Measurements from ENCODE around the gene PTPRR. TPM values are rescaled to one million over a fixed set of nuclear protein-coding genes. Genes with fewer than 3 reads are reported as not detected.

PTPRR gene
- total RNA-seq, 1 donor from 2014 or later, result 1.4 TPM

- H3K4me1 Mint-ChIP-seq (ENCODE audit: low read depth, unreplicated experiment), result peaks cover 3% of the 10 kb centered on the region
- Histone ChIP-seq H3K4me3 (ENCODE audit: insufficient read depth, low read depth, low read length) (no peak overlapping the region), H3K4me2 (ENCODE audit: low read length) (no peak overlapping the region), H3K4me1 (ENCODE audit: insufficient read depth, low read length) (no peaks in the 10 kb centered on the region), H3K27me3 (ENCODE audit: insufficient read depth, low read length) (no peaks in the 10 kb centered on the region), H3K36me3 (ENCODE audit: insufficient read depth, low read length) (no peaks in the 10 kb centered on the region), H3K9me3 (ENCODE audit: insufficient read depth, low read depth, low read length) (no peaks in the 10 kb centered on the region), H4K20me1 (ENCODE audit: insufficient read depth, low read length) (no peaks in the 10 kb centered on the region), H2AFZ (ENCODE audit: low read depth, low read length) (no peak overlapping the region), H3K27ac (ENCODE audit: low read depth, low read length) (no peak overlapping the region), H3K9ac (ENCODE audit: low read length) (no peak overlapping the region), H3K79me2 (ENCODE audit: insufficient read depth, low read length) (no peaks in the 10 kb centered on the region)
- no peak overlapping the region for H3K27ac Mint-ChIP-seq (ENCODE audit: unreplicated experiment)
- H3K27me3 Mint-ChIP-seq (ENCODE audit: low read depth, unreplicated experiment), result peaks cover 16% of the 10 kb centered on the region
- no peak overlapping the region for H3K4me3 Mint-ChIP-seq (ENCODE audit: unreplicated experiment)
- H3K36me3 Mint-ChIP-seq (ENCODE audit: low read depth, unreplicated experiment), result no peaks in the 10 kb centered on the region
- TF ChIP-seq CTCF (IDR thresholded peaks at IDR 0.05; ENCODE audit: insufficient read depth, low read depth, low read length) (no peak), EZH2 (IDR thresholded peaks at IDR 0.05; ENCODE audit: insufficient read depth, low read length) (no peak)
- DNase-seq (ENCODE audit: low read depth) (no peak), FAIRE-seq (no peak)
- H3K9me3 Mint-ChIP-seq (ENCODE audit: unreplicated experiment), result no peaks in the 10 kb centered on the region
Measured at GRCh38 chr12:70936203-70936813, 15.8 kb upstream of the PTPRR start.

- Mint-ChIP-seq H3K4me1 (ENCODE audit: low read depth, unreplicated experiment) (peaks cover 3% of the 10 kb centered on the region), H3K27me3 (ENCODE audit: low read depth, unreplicated experiment) (no peaks in the 10 kb centered on the region), H3K36me3 (ENCODE audit: low read depth, unreplicated experiment) (no peaks in the 10 kb centered on the region), H3K9me3 (ENCODE audit: unreplicated experiment) (no peaks in the 10 kb centered on the region), H3K27ac (ENCODE audit: unreplicated experiment) (no peak overlapping the region), H3K4me3 (ENCODE audit: unreplicated experiment) (no peak overlapping the region)
- H4K20me1 ChIP-seq (ENCODE audit: insufficient read depth, low read length), result no peaks in the 10 kb centered on the region
- no peak overlapping the region for H2AFZ ChIP-seq (ENCODE audit: low read depth, low read length)
- DNase-seq (ENCODE audit: low read depth) (no peak), FAIRE-seq (no peak)
- no peaks in the 10 kb centered on the region for H3K79me2 ChIP-seq (ENCODE audit: insufficient read depth, low read length)
- no peaks in the 10 kb centered on the region for H3K27me3 ChIP-seq (ENCODE audit: insufficient read depth, low read length)
- no peaks in the 10 kb centered on the region for H3K9me3 ChIP-seq (ENCODE audit: insufficient read depth, low read depth, low read length)
- H3K4me3 ChIP-seq (ENCODE audit: insufficient read depth, low read depth, low read length), result no peak overlapping the region
- no peak overlapping the region for H3K9ac ChIP-seq (ENCODE audit: low read length)
- H3K36me3 ChIP-seq (ENCODE audit: insufficient read depth, low read length), result no peaks in the 10 kb centered on the region
- no peak overlapping the region for H3K27ac ChIP-seq (ENCODE audit: low read depth, low read length)
- H3K4me2 ChIP-seq (ENCODE audit: low read length), result no peak overlapping the region
- H3K4me1 ChIP-seq (ENCODE audit: insufficient read depth, low read length), result no peaks in the 10 kb centered on the region
- no peak for TF ChIP-seq CTCF (IDR thresholded peaks at IDR 0.05; ENCODE audit: insufficient read depth, low read depth, low read length)
- no peak for TF ChIP-seq EZH2 (IDR thresholded peaks at IDR 0.05; ENCODE audit: insufficient read depth, low read length)
Measured at GRCh38 chr12:70933133-70933532, 12.6 kb upstream of the PTPRR start.

GRCh38 chr12:70929029-70929428 is 8.5 kb upstream of the PTPRR start:
- DNase-seq (ENCODE audit: low read depth), result no peak
- H3K4me1 ChIP-seq (ENCODE audit: insufficient read depth, low read length), result no peaks in the 10 kb centered on the region
- no peak for FAIRE-seq
- H3K4me1 Mint-ChIP-seq (ENCODE audit: low read depth, unreplicated experiment), result no peaks in the 10 kb centered on the region
- no peak overlapping the region for H3K9ac ChIP-seq (ENCODE audit: low read length)
- H3K36me3 ChIP-seq (ENCODE audit: insufficient read depth, low read length), result no peaks in the 10 kb centered on the region
- H3K27me3 Mint-ChIP-seq (ENCODE audit: low read depth, unreplicated experiment), result peaks cover 2% of the 10 kb centered on the region
- no peaks in the 10 kb centered on the region for H3K27me3 ChIP-seq (ENCODE audit: insufficient read depth, low read length)
- H4K20me1 ChIP-seq (ENCODE audit: insufficient read depth, low read length), result no peaks in the 10 kb centered on the region
- no peaks in the 10 kb centered on the region for H3K79me2 ChIP-seq (ENCODE audit: insufficient read depth, low read length)
- H3K36me3 Mint-ChIP-seq (ENCODE audit: low read depth, unreplicated experiment), result no peaks in the 10 kb centered on the region
- no peak overlapping the region for H3K27ac ChIP-seq (ENCODE audit: low read depth, low read length)
- no peak overlapping the region for H2AFZ ChIP-seq (ENCODE audit: low read depth, low read length)
- H3K4me3 ChIP-seq (ENCODE audit: insufficient read depth, low read depth, low read length), result no peak overlapping the region
- H3K9me3 Mint-ChIP-seq (ENCODE audit: unreplicated experiment), result no peaks in the 10 kb centered on the region
- no peak for TF ChIP-seq CTCF (IDR thresholded peaks at IDR 0.05; ENCODE audit: insufficient read depth, low read depth, low read length)
- no peak for TF ChIP-seq EZH2 (IDR thresholded peaks at IDR 0.05; ENCODE audit: insufficient read depth, low read length)
- H3K4me3 Mint-ChIP-seq (ENCODE audit: unreplicated experiment), result no peak overlapping the region
- H3K4me2 ChIP-seq (ENCODE audit: low read length), result no peak overlapping the region
- H3K27ac Mint-ChIP-seq (ENCODE audit: unreplicated experiment), result no peak overlapping the region
- H3K9me3 ChIP-seq (ENCODE audit: insufficient read depth, low read depth, low read length), result no peaks in the 10 kb centered on the region
